ENCODE data around the gene TRIM26.
"Not testable (repeated sequence)": the region's sequence is repeated elsewhere in the genome, so short reads cannot be mapped to it uniquely, and the experiment has no call there.

The TRIM26 gene

GRCh38 chr6:30169658-30170614 lies 43.3 kb downstream of the TRIM26 start:
- peak; percentile 11 for DNase-seq

GRCh38 chr6:30168741-30169140 lies 44.5 kb downstream of the TRIM26 start:
- no peak for DNase-seq

- no peak for DNase-seq
Measured at GRCh38 chr6:30167101-30167500, 46.1 kb downstream of the TRIM26 start.

GRCh38 chr6:30165238-30165637 lies 48.0 kb downstream of the TRIM26 start:
- not testable (repeated sequence) for DNase-seq

- no peak for DNase-seq
Measured at GRCh38 chr6:30164714-30165113, 48.5 kb downstream of the TRIM26 start.

GRCh38 chr6:30163918-30164654 lies 49.1 kb downstream of the TRIM26 start:
- DNase-seq = no peak

- no peak for DNase-seq
Measured at GRCh38 chr6:30163090-30163917, 49.9 kb downstream of the TRIM26 start, which contains the start of gene TRIM15. Gene TRIM15, plus strand, starts transcription at chr6:30163546. Its CDS starts 139 bp downstream, at chr6:30163685.

- DNase-seq = no peak
Measured at GRCh38 chr6:30162265-30163089, 50.7 kb downstream of the TRIM26 start.

- no peak for DNase-seq
Measured at GRCh38 chr6:30160785-30161531, 52.2 kb downstream of the TRIM26 start, which contains the start of gene TRIM10. Gene TRIM10, minus strand, starts transcription at chr6:30161211. Its CDS starts 353 bp downstream, at chr6:30160858.

- DNase-seq = no peak
Measured at GRCh38 chr6:30160008-30160784, 53.0 kb downstream of the TRIM26 start.

GRCh38 chr6:30158475-30159040 lies 54.6 kb downstream of the TRIM26 start:
- no peak for DNase-seq

GRCh38 chr6:30157999-30158398 lies 55.2 kb downstream of the TRIM26 start:
- DNase-seq = no peak

GRCh38 chr6:30157581-30157980 lies 55.6 kb downstream of the TRIM26 start:
- DNase-seq = no peak

GRCh38 chr6:30156774-30157173 lies 56.4 kb downstream of the TRIM26 start:
- DNase-seq = no peak

- DNase-seq = no peak
Measured at GRCh38 chr6:30156262-30156599, 57.0 kb downstream of the TRIM26 start.

GRCh38 chr6:30155520-30156261 lies 57.5 kb downstream of the TRIM26 start:
- no peak for DNase-seq

- DNase-seq = no peak
Measured at GRCh38 chr6:30154709-30155519, 58.3 kb downstream of the TRIM26 start.

- no peak for DNase-seq
Measured at GRCh38 chr6:30154061-30154460, 59.1 kb downstream of the TRIM26 start.
